ENCODE results near the gene GP5.

The GP5 gene

GRCh38 chr3:194365526-194365925 lies 33.5 kb downstream of the GP5 start:
- TF ChIP-seq CEBPB (IDR thresholded peaks at IDR 0.05): no peak
- TF ChIP-seq MAX (IDR thresholded peaks at IDR 0.05): no peak
- TF ChIP-seq CREB1 (IDR thresholded peaks at IDR 0.05; ENCODE audit: low read depth): no peak
- no peak for TF ChIP-seq TEAD4 (IDR thresholded peaks at IDR 0.05)
- no peak for TF ChIP-seq TCF12 (IDR thresholded peaks at IDR 0.05; ENCODE audit: low read depth)
- TF ChIP-seq NFIC (IDR thresholded peaks at IDR 0.05): no peak
- TF ChIP-seq REST (IDR thresholded peaks at IDR 0.05; ENCODE audit: low read depth): no peak
- TF ChIP-seq EP300 (IDR thresholded peaks at IDR 0.05; ENCODE audit: borderline replicate concordance): no peak
- TF ChIP-seq ZBTB7A (IDR thresholded peaks at IDR 0.05; ENCODE audit: low read depth): no peak
- TF ChIP-seq RAD21 (IDR thresholded peaks at IDR 0.05; ENCODE audit: low read depth): no peak
- TF ChIP-seq YY1 (IDR thresholded peaks at IDR 0.05; ENCODE audit: low read depth): no peak
- TF ChIP-seq EGR1 (IDR thresholded peaks at IDR 0.05): no peak
- TF ChIP-seq FOXM1 (IDR thresholded peaks at IDR 0.05; ENCODE audit: borderline replicate concordance, low read depth): no peak
- TF ChIP-seq TAF1 (IDR thresholded peaks at IDR 0.05; ENCODE audit: low read depth): no peak
- no peak for TF ChIP-seq USF1 (IDR thresholded peaks at IDR 0.05)

GRCh38 chr3:194364652-194365434 lies 34.2 kb downstream of the GP5 start:
- TF ChIP-seq TAF1 (IDR thresholded peaks at IDR 0.05; ENCODE audit: low read depth) (no peak), CEBPB (IDR thresholded peaks at IDR 0.05) (no peak), NFIC (IDR thresholded peaks at IDR 0.05) (peak; percentile 62; the same call in 1 of the 2 replicates), RAD21 (IDR thresholded peaks at IDR 0.05; ENCODE audit: low read depth) (no peak), EGR1 (IDR thresholded peaks at IDR 0.05) (no peak), YY1 (IDR thresholded peaks at IDR 0.05; ENCODE audit: low read depth) (no peak), ZBTB7A (IDR thresholded peaks at IDR 0.05; ENCODE audit: low read depth) (no peak), MAX (IDR thresholded peaks at IDR 0.05) (peak; percentile 10; the same call in 1 of the 2 replicates), CREB1 (IDR thresholded peaks at IDR 0.05; ENCODE audit: low read depth) (no peak), REST (IDR thresholded peaks at IDR 0.05; ENCODE audit: low read depth) (peak; percentile 30; the same call in 1 of the 2 replicates), FOXM1 (IDR thresholded peaks at IDR 0.05; ENCODE audit: borderline replicate concordance, low read depth) (no peak), TEAD4 (IDR thresholded peaks at IDR 0.05) (no peak), EP300 (IDR thresholded peaks at IDR 0.05; ENCODE audit: borderline replicate concordance) (0 out of 2 replicates have a peak, but pooled peaks have one; percentile 19), USF1 (IDR thresholded peaks at IDR 0.05) (no peak), TCF12 (IDR thresholded peaks at IDR 0.05; ENCODE audit: low read depth) (peak; percentile 69; the same call in 1 of the 2 replicates)

GRCh38 chr3:194364314-194364651 lies 34.8 kb downstream of the GP5 start:
- no peak for TF ChIP-seq CREB1 (IDR thresholded peaks at IDR 0.05; ENCODE audit: low read depth)
- no peak for TF ChIP-seq FOXM1 (IDR thresholded peaks at IDR 0.05; ENCODE audit: borderline replicate concordance, low read depth)
- no peak for TF ChIP-seq TEAD4 (IDR thresholded peaks at IDR 0.05)

GRCh38 chr3:194360568-194360967 lies 38.5 kb downstream of the GP5 start:
- TF ChIP-seq REST (IDR thresholded peaks at IDR 0.05; ENCODE audit: low read depth) (no peak), NFIC (IDR thresholded peaks at IDR 0.05) (no peak), EGR1 (IDR thresholded peaks at IDR 0.05) (no peak), MAX (IDR thresholded peaks at IDR 0.05) (no peak), TCF12 (IDR thresholded peaks at IDR 0.05; ENCODE audit: low read depth) (no peak), USF1 (IDR thresholded peaks at IDR 0.05) (no peak), YY1 (IDR thresholded peaks at IDR 0.05; ENCODE audit: low read depth) (no peak), RAD21 (IDR thresholded peaks at IDR 0.05; ENCODE audit: low read depth) (no peak), CREB1 (IDR thresholded peaks at IDR 0.05; ENCODE audit: low read depth) (no peak), CEBPB (IDR thresholded peaks at IDR 0.05) (no peak), ZBTB7A (IDR thresholded peaks at IDR 0.05; ENCODE audit: low read depth) (no peak), FOXM1 (IDR thresholded peaks at IDR 0.05; ENCODE audit: borderline replicate concordance, low read depth) (no peak), TAF1 (IDR thresholded peaks at IDR 0.05; ENCODE audit: low read depth) (no peak), TEAD4 (IDR thresholded peaks at IDR 0.05) (no peak)
